Measurements from ENCODE around the gene HOXB6.

DNA sequence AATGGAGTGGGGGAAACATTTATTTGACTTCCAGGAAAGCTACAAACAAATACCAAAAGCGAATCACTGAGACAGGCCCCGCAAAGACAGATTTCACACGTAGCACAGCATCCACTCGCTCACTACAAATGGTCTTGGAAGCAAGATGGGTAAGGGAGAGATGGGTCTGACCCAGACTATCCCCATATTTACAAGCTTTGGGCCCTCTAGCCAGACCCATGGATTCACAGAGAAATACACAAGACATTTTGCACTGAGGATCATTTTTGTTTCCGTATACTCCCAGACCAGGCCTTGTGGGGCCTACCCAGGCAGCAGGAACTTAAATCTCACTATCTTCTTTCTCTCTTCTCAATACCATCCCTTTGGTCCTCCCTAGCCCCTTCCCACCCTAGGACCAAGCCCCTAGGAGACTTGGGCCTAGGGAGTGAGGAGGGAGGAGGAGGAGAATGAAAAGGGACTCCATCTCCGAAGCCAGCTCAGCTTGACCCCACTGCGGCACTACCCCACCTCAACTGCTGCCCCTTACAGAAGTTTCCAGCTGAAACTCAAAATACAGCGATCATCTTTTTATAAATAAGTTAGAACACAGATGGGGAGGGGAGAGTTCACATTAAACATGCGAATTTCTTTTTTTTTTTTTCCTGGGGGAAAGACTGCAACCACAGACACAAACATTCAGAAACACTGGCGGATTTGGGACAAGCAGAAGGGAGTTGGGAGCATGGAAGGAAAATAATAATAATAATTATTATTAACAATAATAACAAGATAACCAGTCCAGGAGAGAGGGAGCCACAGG is 13.3 kb downstream of the HOXB6 start:
- no peak for TF ChIP-seq SP1 (IDR thresholded peaks at IDR 0.05)
- TF ChIP-seq, protein P1, sequence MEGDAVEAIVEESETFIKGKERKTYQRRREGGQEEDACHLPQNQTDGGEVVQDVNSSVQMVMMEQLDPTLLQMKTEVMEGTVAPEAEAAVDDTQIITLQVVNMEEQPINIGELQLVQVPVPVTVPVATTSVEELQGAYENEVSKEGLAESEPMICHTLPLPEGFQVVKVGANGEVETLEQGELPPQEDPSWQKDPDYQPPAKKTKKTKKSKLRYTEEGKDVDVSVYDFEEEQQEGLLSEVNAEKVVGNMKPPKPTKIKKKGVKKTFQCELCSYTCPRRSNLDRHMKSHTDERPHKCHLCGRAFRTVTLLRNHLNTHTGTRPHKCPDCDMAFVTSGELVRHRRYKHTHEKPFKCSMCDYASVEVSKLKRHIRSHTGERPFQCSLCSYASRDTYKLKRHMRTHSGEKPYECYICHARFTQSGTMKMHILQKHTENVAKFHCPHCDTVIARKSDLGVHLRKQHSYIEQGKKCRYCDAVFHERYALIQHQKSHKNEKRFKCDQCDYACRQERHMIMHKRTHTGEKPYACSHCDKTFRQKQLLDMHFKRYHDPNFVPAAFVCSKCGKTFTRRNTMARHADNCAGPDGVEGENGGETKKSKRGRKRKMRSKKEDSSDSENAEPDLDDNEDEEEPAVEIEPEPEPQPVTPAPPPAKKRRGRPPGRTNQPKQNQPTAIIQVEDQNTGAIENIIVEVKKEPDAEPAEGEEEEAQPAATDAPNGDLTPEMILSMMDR (IDR thresholded peaks at IDR 0.05; ENCODE audit: low read depth, low read length, missing input control): no peak
- no peak for TF ChIP-seq JUND (IDR thresholded peaks at IDR 0.05)
- TF ChIP-seq YY1 (IDR thresholded peaks at IDR 0.05): no peak
